Measurements from ENCODE around the gene FXYD5.

- TF ChIP-seq POLR2AphosphoS5 (IDR thresholded peaks at IDR 0.05; ENCODE audit: low read depth, low read length) (no peak), TAF1 (IDR thresholded peaks at IDR 0.05; ENCODE audit: borderline replicate concordance, low read depth, low read length) (no peak)
These were observed 13.3 kb upstream of the FXYD5 start for GRCh38 chr19:35140962-35141836.
